Kidney (tissue), 14 donors: ENCODE results near the gene CDH12. TPM values are rescaled to one million over a fixed set of nuclear protein-coding genes. Genes with fewer than 3 reads are reported as not detected.

Experiments
- DNase-seq, 5 donors: peaks; one replicate each; pipeline ENCODE4 v3.0.0-alpha.2; 2013 to 2020
- FAIRE-seq: peaks from 2 replicates; lab custom pipeline; 2012; peaks lifted over from hg19 to GRCh38; lab: Jason Lieb, UNC
- H3K27ac ChIP-seq, 2 donors: one replicate each; pipeline ENCODE4 v1.7.0; 2013; ENCODE audit warnings: low read depth in 2 of 2, low read length in 2 of 2, inconsistent platforms in 1 of 2
- H3K27me3 ChIP-seq: one replicate; pipeline ENCODE4 v1.7.1; 2013; ENCODE audit warnings: low read length, inconsistent platforms; ENCODE audit not compliant: control insufficient read depth, insufficient read depth
- H3K36me3 ChIP-seq, 3 donors: one replicate each; pipeline versions ENCODE4 v1.7.0 to v1.7.1; 2013; ENCODE audit warnings: low read length in 3 of 3, control low read depth in 1 of 3, inconsistent platforms in 1 of 3; ENCODE audit not compliant: insufficient read depth in 3 of 3, control insufficient read depth in 2 of 3
- H3K4me1 ChIP-seq, 3 donors: one replicate each; pipeline versions ENCODE4 v1.7.0 to v1.7.1; 2013; ENCODE audit warnings: low read length in 3 of 3, inconsistent platforms in 1 of 3, low read depth in 1 of 3; ENCODE audit not compliant: control insufficient read depth in 2 of 3, insufficient read depth in 2 of 3
- H3K4me3 ChIP-seq, 3 donors: one replicate each; pipeline versions ENCODE4 v1.7.0 to v1.8.1; 2013; ENCODE audit warnings: low read length in 3 of 3, control low read depth in 1 of 3, inconsistent platforms in 1 of 3
- H3K9ac ChIP-seq, 3 donors: one replicate each; pipeline versions ENCODE4 v1.7.0 to v1.7.1; 2013; ENCODE audit warnings: low read length in 3 of 3, control low read depth in 1 of 3, inconsistent platforms in 1 of 3
- H3K9me3 ChIP-seq, 3 donors: one replicate each; pipeline versions ENCODE4 v1.7.0 to v1.7.1; 2013; ENCODE audit warnings: low read length in 3 of 3, control low read depth in 1 of 3, inconsistent platforms in 1 of 3; ENCODE audit not compliant: control insufficient read depth in 2 of 3, insufficient read depth in 1 of 3
- CTCF ChIP-seq: IDR thresholded peaks from 3 replicates; pipeline ENCODE4 v1.5.1; 2012; ENCODE audit warnings: mild to moderate bottlenecking, moderate library complexity, borderline replicate concordance; ENCODE audit not compliant: insufficient read depth; ENCODE audit errors: extremely low read depth
- intact Hi-C: fragments of 100-400 bp; cut with DNase I; formaldehyde crosslinking; loops from one replicate; pipeline ENCODE4 v1.11.1; 2022
- polyA plus RNA-seq: library from polyadenylated mRNA; stranded (reverse); fragments of 350-450 nt; fragmentation: Illumina TruSeq; extraction: RNeasy Lipid Tissue Mini Kit (QIAGEN cat#74804); gene quantifications from one replicate; pipeline ENCODE4 v1.2.3, GENCODE V29; 2014; ENCODE audit warnings: low read depth, low replicate concordance; ENCODE audit not compliant: insufficient read depth
- total RNA-seq: library from RNA; stranded (reverse); fragmentation: NEBNext Ultra II Directional; extraction: Animal tissue kit (Norgen Biotek cat#: 25700); gene quantifications from one replicate; pipeline ENCODE4 v1.2.1, GENCODE V29; 2021
- donor health status: control.
- donor health status: control.
- donor health status: control.
- donor health status: control.
- donor health status: control.
- donor health status: DM: yes; HTN: yes; CAD: no.
- donor health status: Normal renal cell carcinoma (clear cell type).

Gene CDH12
- total and polyA plus RNA-seq, 2 donors from 2014 or later: 0.17 TPM; not detected in 1

GRCh38 chr5:22465177-22465576 lies 388.0 kb downstream of the CDH12 start:
- H3K27me3 ChIP-seq: no peaks in the 10 kb centered on the region
- intact Hi-C loops: no loop called here
- FAIRE-seq: no peak
- no peaks in the 10 kb centered on the region for H3K36me3 ChIP-seq
- no peak overlapping the region for H3K4me3 ChIP-seq
- no peak overlapping the region for H3K27ac ChIP-seq
- H3K9me3 ChIP-seq: no peaks in the 10 kb centered on the region
- no peak for TF ChIP-seq CTCF
- DNase-seq: no peak
- no peaks in the 10 kb centered on the region for H3K4me1 ChIP-seq
- H3K9ac ChIP-seq: no peak overlapping the region

- FAIRE-seq (no peak), DNase-seq (no peak)
- intact Hi-C loops: no loop called here
- Histone ChIP-seq H3K27ac (no peak overlapping the region), H3K9me3 (no peaks in the 10 kb centered on the region), H3K9ac (no peak overlapping the region), H3K27me3 (no peaks in the 10 kb centered on the region), H3K4me3 (no peak overlapping the region), H3K36me3 (no peaks in the 10 kb centered on the region), H3K4me1 (no peaks in the 10 kb centered on the region)
- TF ChIP-seq CTCF: no peak
Measured at GRCh38 chr5:22460189-22460588, 393.0 kb downstream of the CDH12 start.

GRCh38 chr5:22432905-22433304 lies 420.2 kb downstream of the CDH12 start:
- Histone ChIP-seq H3K4me3 (no peak overlapping the region), H3K36me3 (no peaks in the 10 kb centered on the region), H3K9ac (no peak overlapping the region), H3K27ac (no peak overlapping the region), H3K27me3 (no peaks in the 10 kb centered on the region), H3K4me1 (no peaks in the 10 kb centered on the region), H3K9me3 (no peaks in the 10 kb centered on the region)
- DNase-seq: no peak
- FAIRE-seq: no peak
- intact Hi-C loops: no loop called here
- no peak for TF ChIP-seq CTCF

GRCh38 chr5:22431840-22432239 lies 421.3 kb downstream of the CDH12 start:
- H3K27me3 ChIP-seq: no peaks in the 10 kb centered on the region
- no peaks in the 10 kb centered on the region for H3K4me1 ChIP-seq
- intact Hi-C loops: no loop called here
- H3K4me3 ChIP-seq: no peak overlapping the region
- no peaks in the 10 kb centered on the region for H3K36me3 ChIP-seq
- H3K9ac ChIP-seq: no peak overlapping the region
- FAIRE-seq: no peak
- no peak overlapping the region for H3K27ac ChIP-seq
- H3K9me3 ChIP-seq: no peaks in the 10 kb centered on the region
- no peak for DNase-seq
- no peak for TF ChIP-seq CTCF
